ENCODE results near the gene OR10D3.

OR10D3 gene

DNA sequence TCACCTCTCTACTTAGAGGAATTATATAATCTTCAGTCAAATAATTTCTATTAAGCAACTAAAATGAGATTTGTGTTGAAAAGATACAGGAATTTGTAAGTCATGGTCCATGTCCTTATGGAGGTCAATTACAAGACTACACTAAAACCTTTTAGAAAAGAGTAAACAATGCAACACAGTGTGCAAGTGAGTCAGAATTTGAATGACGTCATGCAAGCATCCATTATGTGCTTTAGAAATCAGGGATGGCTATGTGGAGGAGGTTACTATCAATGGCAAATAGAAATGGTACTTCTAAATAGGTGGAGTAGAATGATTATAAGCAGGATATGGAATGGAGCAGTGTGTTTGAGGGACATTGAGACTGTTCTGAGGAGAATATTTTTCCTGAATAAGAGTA lies 16.6 kb downstream of the OR10D3 start:
- Histone ChIP-seq H3K4me2 (ENCODE audit: low read length) (no peak overlapping the region), H3F3A (ENCODE audit: control insufficient read depth, insufficient read depth) (no peaks in the 10 kb centered on the region), H3K9me3 (ENCODE audit: control insufficient read depth, insufficient read depth, low read length) (no peaks in the 10 kb centered on the region), H3K27ac (ENCODE audit: low read depth, low read length) (no peak overlapping the region), H3K4me1 (ENCODE audit: control insufficient read depth, low read length) (no peaks in the 10 kb centered on the region), H3K4me3 (ENCODE audit: low read length) (no peak overlapping the region), H3K79me2 (ENCODE audit: control insufficient read depth, low read length) (no peaks in the 10 kb centered on the region), H3K36me3 (ENCODE audit: control insufficient read depth, low read length) (no peaks in the 10 kb centered on the region), H3K9me2 (replicated peaks; ENCODE audit: control insufficient read depth, low read length) (no peaks in the 10 kb centered on the region), H4K20me1 (ENCODE audit: control insufficient read depth, insufficient read depth, low read depth, low read length) (no peaks in the 10 kb centered on the region), H3K27me3 (ENCODE audit: control insufficient read depth, low read length) (no peaks in the 10 kb centered on the region)
- TF ChIP-seq, protein P1, sequence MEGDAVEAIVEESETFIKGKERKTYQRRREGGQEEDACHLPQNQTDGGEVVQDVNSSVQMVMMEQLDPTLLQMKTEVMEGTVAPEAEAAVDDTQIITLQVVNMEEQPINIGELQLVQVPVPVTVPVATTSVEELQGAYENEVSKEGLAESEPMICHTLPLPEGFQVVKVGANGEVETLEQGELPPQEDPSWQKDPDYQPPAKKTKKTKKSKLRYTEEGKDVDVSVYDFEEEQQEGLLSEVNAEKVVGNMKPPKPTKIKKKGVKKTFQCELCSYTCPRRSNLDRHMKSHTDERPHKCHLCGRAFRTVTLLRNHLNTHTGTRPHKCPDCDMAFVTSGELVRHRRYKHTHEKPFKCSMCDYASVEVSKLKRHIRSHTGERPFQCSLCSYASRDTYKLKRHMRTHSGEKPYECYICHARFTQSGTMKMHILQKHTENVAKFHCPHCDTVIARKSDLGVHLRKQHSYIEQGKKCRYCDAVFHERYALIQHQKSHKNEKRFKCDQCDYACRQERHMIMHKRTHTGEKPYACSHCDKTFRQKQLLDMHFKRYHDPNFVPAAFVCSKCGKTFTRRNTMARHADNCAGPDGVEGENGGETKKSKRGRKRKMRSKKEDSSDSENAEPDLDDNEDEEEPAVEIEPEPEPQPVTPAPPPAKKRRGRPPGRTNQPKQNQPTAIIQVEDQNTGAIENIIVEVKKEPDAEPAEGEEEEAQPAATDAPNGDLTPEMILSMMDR (IDR thresholded peaks at IDR 0.05; ENCODE audit: low read depth, low read length, poor library complexity, severe bottlenecking) = no peak
- no peak for TF ChIP-seq EZH2phosphoT487 (IDR thresholded peaks at IDR 0.05; ENCODE audit: borderline replicate concordance, low read length)

DNA sequence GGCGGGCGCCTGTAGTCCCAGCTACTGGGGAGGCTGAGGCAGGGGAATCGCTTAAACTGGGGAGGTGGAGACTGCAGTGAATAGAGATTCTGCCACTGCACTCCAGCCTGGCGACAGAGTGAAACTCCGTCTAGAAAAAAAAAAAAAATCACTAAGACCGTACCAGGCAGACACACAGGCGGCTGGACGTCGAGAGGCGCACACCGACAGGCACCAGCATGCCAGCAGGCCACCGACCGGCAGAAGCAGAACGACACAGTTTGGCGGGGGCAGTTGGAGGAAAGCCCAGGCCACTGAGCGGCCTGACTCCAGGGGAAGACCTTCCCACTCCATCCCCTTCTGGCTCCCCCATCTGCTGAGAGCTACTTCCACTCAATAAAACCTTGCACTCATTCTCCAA lies 17.5 kb downstream of the OR10D3 start:
- H3K27me3 ChIP-seq (ENCODE audit: control insufficient read depth, low read length) = no peaks in the 10 kb centered on the region

DNA sequence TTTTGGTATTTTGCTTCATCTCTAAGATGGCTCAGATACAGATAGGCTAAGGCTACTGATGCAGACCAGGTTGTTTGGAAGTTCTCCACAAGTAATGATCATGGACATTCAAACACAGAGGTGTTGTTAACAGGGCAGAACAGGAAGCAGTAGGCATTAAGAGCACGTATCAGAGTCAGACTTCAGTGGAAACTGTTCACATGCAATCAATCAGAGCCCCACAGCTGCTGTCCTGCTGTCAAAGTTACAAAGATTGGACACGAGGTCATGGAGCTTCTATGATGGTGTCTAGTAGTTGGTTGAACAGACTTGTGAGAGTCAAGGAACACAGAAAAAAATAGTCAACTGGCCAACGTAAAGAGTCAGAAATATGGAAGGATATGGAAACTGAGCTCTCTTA lies 19.8 kb downstream of the OR10D3 start:
- no peaks in the 10 kb centered on the region for H3K36me3 ChIP-seq (ENCODE audit: control insufficient read depth, low read length)
- TF ChIP-seq, protein P1 (IDR thresholded peaks at IDR 0.05; ENCODE audit: low read depth, low read length, poor library complexity, severe bottlenecking) = no peak
- no peak for TF ChIP-seq EZH2phosphoT487 (IDR thresholded peaks at IDR 0.05; ENCODE audit: borderline replicate concordance, low read length)
- no peaks in the 10 kb centered on the region for H3F3A ChIP-seq (ENCODE audit: control insufficient read depth, insufficient read depth)
- no peaks in the 10 kb centered on the region for H3K9me3 ChIP-seq (ENCODE audit: control insufficient read depth, insufficient read depth, low read length)
- no peak overlapping the region for H3K27ac ChIP-seq (ENCODE audit: low read depth, low read length)
- no peaks in the 10 kb centered on the region for H4K20me1 ChIP-seq (ENCODE audit: control insufficient read depth, insufficient read depth, low read depth, low read length)
- H3K9me2 ChIP-seq (replicated peaks; ENCODE audit: control insufficient read depth, low read length) = no peaks in the 10 kb centered on the region
- H3K4me1 ChIP-seq (ENCODE audit: control insufficient read depth, low read length) = no peaks in the 10 kb centered on the region
- H3K4me3 ChIP-seq (ENCODE audit: low read length) = no peak overlapping the region
- no peaks in the 10 kb centered on the region for H3K27me3 ChIP-seq (ENCODE audit: control insufficient read depth, low read length)
- H3K79me2 ChIP-seq (ENCODE audit: control insufficient read depth, low read length) = no peaks in the 10 kb centered on the region
- H3K4me2 ChIP-seq (ENCODE audit: low read length) = no peak overlapping the region

More for the DNA sequence above, 17.5 kb downstream of the OR10D3 start:
- Histone ChIP-seq H3K4me3 (ENCODE audit: low read length) (no peak overlapping the region), H3F3A (ENCODE audit: control insufficient read depth, insufficient read depth) (no peaks in the 10 kb centered on the region), H4K20me1 (ENCODE audit: control insufficient read depth, insufficient read depth, low read depth, low read length) (no peaks in the 10 kb centered on the region), H3K9me3 (ENCODE audit: control insufficient read depth, insufficient read depth, low read length) (no peaks in the 10 kb centered on the region), H3K4me2 (ENCODE audit: low read length) (no peak overlapping the region), H3K36me3 (ENCODE audit: control insufficient read depth, low read length) (no peaks in the 10 kb centered on the region), H3K9me2 (replicated peaks; ENCODE audit: control insufficient read depth, low read length) (no peaks in the 10 kb centered on the region), H3K79me2 (ENCODE audit: control insufficient read depth, low read length) (no peaks in the 10 kb centered on the region), H3K4me1 (ENCODE audit: control insufficient read depth, low read length) (no peaks in the 10 kb centered on the region), H3K27ac (ENCODE audit: low read depth, low read length) (no peak overlapping the region)
- TF ChIP-seq, protein P1 (IDR thresholded peaks at IDR 0.05; ENCODE audit: low read depth, low read length, poor library complexity, severe bottlenecking) = no peak
- no peak for TF ChIP-seq EZH2phosphoT487 (IDR thresholded peaks at IDR 0.05; ENCODE audit: borderline replicate concordance, low read length)

DNA sequence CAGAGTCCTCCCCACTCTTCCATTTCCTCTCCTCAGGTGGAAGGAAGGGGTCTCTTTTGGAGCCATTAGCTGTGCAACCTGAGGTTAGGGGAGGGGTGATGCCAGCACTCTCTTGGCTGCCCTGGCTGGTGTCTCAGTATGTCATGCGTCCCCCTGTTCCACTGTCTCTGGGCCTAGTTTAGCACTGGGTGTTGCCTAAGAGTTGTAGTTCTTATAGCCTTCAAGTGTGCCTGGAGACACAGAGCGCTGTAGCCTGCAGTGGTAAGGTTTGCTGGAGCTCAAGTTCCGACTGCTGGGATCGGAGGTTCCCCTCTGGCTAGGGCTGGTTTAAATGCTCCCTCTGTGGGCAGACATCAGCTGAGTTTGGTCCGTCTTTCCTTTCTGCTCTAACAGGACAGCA lies 20.9 kb downstream of the OR10D3 start:
- no peak for TF ChIP-seq EZH2phosphoT487 (IDR thresholded peaks at IDR 0.05; ENCODE audit: borderline replicate concordance, low read length)
- TF ChIP-seq, protein P1 (IDR thresholded peaks at IDR 0.05; ENCODE audit: low read depth, low read length, poor library complexity, severe bottlenecking) = no peak
- Histone ChIP-seq H3K4me2 (ENCODE audit: low read length) (no peak overlapping the region), H3F3A (ENCODE audit: control insufficient read depth, insufficient read depth) (no peaks in the 10 kb centered on the region), H3K27me3 (ENCODE audit: control insufficient read depth, low read length) (no peaks in the 10 kb centered on the region), H3K4me1 (ENCODE audit: control insufficient read depth, low read length) (no peaks in the 10 kb centered on the region), H4K20me1 (ENCODE audit: control insufficient read depth, insufficient read depth, low read depth, low read length) (no peaks in the 10 kb centered on the region), H3K9me2 (replicated peaks; ENCODE audit: control insufficient read depth, low read length) (no peaks in the 10 kb centered on the region), H3K9me3 (ENCODE audit: control insufficient read depth, insufficient read depth, low read length) (no peaks in the 10 kb centered on the region), H3K79me2 (ENCODE audit: control insufficient read depth, low read length) (no peaks in the 10 kb centered on the region), H3K36me3 (ENCODE audit: control insufficient read depth, low read length) (no peaks in the 10 kb centered on the region), H3K27ac (ENCODE audit: low read depth, low read length) (no peak overlapping the region), H3K4me3 (ENCODE audit: low read length) (no peak overlapping the region)

Data from DOHH2 (cell line).